Head of caudate nucleus (tissue), 42 donors: ENCODE results near the gene GARS1.
"Not testable (repeated sequence)": the region's sequence is repeated elsewhere in the genome, so short reads cannot be mapped to it uniquely, and the experiment has no call there.

Source experiments
- DNase-seq, 42 donors: peaks; one replicate each; pipeline versions ENCODE4 v3.0.0 to v3.0.0-alpha.2; 2020 to 2021; ENCODE audit warnings: mixed read lengths in 7 of 42
- intact Hi-C: fragments of 100-400 bp; cut with DNase I; formaldehyde crosslinking; loops from one replicate; pipeline ENCODE4 v1.15.0; 2022

GARS1 gene

DNA sequence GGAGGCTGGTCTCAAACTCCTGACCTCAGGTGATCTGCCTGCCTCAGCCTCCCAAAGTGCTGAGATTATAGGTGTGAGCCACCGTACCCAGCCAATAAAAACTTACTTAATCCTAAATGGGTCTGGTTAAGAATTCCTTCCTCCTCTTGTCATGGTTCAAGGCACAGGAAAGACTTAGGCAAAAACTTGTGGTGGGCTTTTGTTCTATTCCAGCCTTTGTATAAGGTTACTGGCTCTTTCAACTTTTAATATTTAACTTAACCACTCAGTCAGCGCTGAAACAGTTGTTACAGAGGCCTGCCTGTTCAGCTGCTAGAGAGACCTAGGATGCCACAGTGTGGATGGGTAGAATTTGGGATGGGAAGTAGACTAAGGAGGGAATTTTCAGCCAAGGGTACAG, 28.1 kb upstream of the GARS1 start:
- intact Hi-C loops, result loop anchor here (5.0 to 10.0 kb wide), 2 partner anchors 62 to 289 kb away; partner anchors contain the start of gene GGCT
- no peak for DNase-seq

DNA sequence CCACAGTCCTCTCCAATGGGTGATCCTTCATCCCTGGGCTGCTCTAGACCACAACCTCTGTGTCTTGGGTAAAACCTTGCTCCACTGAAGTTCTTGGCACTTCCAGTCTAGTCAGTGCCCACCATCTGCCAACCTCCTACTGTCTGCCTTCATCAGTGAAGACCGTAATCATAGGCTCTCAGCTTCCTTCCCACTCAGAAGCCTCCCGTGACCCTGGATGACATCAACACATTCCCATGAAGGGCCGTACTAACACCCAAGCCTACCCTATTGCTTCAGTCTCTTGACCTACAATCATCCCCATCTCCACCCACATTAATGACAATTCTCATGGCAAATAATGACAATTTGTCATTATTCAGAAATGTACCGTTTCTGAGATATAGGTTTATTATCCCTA, 27.6 kb upstream of the GARS1 start:
- intact Hi-C loops, result loop anchor here (5.0 to 10.0 kb wide), 2 partner anchors 62 to 290 kb away; partner anchors contain the start of gene GGCT
- DNase-seq, result no peak

DNA sequence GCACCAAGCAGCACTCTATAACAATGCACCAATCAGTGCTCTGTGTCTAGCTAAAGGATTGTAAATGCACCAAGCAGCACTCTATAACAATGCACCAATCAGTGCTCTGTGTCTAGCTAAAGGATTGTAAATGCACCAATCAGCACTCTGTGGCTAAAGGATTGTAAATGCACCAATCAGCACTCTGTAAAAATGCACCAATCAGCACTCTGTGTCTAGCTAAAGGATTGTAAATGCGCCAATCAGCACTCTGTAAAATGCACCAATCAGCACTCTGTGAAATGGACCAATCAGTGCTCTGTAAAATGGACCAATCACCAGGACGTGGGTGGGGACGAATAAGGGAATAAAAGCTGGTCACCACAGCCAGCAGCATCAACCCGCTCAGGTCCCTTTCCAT, 24.4 kb upstream of the GARS1 start:
- intact Hi-C loops, DNase-seq: not testable (repeated sequence)

- intact Hi-C loops, result no loop called here
- DNase-seq, result no peak
Observed at GRCh38 chr7:30572212-30572841, 22.4 kb upstream of the GARS1 start.

DNA sequence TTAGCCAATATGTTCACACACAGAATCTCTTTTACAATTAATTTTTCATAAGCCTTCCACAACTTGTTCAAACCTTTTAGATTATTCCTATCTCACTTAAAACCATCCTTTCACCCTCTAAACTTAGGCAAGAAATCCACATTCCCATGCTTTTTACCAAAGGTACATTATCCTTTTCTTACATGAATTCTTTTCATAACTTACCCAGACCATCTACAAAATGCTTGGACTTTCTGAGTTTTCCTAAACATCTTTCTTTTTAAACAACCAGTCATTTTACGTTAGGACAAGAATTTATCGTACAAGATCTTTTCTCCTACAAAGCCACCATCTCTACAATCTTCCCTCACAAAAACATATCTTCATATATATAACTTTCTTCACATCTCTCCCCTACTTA, 18.8 kb upstream of the GARS1 start:
- no peak for DNase-seq
- intact Hi-C loops, result no loop called here

- DNase-seq, result no peak
- intact Hi-C loops, result no loop called here
Observed at GRCh38 chr7:30583181-30583580, 11.5 kb upstream of the GARS1 start.

DNA sequence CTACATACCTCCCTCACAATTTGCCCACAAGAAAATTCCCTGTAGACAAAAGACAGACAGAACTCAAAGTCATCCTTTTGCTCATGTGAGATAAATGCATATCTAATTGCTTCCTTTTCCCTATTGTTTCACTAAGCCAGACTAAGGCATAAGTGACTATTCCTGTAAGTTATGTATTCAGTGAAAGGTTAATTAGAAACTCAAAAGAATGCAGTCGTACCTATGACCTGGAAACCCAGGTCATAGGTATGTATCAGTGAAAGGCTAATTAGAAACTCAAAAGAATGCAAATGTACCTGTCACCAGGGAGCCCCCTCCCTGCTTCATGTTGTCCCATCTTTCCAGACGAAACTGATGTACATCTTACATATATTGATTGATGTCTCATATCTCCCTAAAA, 10.3 kb upstream of the GARS1 start:
- no peak for DNase-seq
- intact Hi-C loops, result no loop called here

DNA sequence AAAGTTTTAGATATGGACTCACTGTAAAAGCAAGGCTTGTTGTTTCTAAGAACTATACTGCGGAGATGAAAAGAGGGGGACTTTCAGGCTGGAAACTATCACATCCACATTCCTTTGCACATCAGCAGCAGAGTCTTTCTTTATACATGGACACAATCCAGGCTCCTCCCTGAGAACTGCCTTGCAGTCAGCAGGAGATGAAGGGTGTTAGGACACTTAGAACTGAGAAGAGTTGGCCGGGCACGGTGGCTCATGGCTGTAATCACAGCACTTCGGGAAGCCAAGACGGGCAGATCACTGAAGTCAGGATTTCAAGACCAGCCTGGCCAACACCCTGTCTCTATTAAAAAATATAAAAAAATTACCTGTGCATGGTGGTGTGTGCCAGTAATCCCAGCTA, 9.7 kb upstream of the GARS1 start:
- no peak for DNase-seq
- intact Hi-C loops, result no loop called here

DNA sequence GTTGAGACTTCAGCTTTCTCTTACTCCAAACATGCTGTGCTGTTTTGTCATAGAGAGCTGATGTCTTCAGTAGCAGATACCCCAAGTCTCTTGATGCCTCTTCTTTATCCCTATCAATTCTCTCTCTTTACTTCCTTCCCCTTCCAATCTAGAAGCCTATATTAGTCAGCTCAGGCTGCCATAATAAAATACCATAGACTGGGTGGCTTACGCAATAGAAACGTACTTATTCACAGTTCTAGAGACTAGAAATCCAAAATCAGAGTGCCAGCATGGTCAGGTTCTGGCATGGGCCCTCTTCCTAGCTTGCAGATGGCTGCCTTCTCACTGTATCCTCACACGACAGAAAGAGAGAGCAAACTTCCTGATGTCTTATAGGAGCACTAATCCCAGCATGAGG, 9.0 kb upstream of the GARS1 start:
- DNase-seq, result no peak
- intact Hi-C loops, result no loop called here

GRCh38 chr7:30587547-30587946, 7.1 kb upstream of the GARS1 start:
- intact Hi-C loops, DNase-seq: not testable (repeated sequence)

DNA sequence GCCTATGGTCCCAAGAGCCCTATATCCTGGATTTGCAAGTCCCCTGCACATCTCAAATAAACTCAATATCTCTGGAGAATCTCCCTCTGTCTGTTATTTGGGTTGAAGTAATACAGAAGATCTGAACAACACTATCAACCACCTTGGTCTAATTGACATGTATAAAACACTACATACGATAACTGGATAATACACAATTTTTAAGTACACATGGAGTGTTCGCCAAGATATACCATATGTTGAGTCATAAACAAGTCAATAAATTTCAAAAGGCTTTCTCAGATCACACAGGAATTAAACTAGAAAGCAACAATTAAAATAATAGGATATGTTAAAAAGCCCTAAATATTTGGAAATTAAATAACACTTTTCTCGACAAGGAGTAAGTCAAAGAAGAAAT, 5.6 kb upstream of the GARS1 start:
- intact Hi-C loops, result no loop called here

DNA sequence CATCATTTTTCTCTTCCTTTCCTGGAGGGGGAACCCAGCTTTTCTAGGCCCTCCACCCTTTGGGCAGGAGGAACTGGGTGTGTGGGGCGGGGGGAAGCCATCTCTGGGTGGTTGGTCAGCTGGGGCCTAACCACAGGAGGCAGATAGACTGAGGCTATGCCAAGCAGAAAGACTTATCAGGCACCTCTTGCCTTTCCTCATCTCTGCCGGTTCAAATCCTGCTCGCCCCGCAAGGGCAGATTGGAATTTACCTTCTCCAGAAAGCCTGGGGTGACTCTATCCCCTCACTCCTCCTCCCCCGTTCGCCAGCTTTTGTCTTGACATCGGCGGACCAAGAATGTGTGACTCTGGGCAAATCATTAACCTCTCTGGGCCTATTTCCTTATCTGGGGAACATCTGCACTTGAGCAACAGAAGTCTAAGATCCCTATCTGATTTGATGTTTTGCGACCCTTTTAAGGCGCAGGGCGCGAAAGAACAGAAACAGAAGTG, 584 bp upstream of the GARS1 start:
- intact Hi-C loops, result no loop called here
- DNase-seq, result peak in 38 of 42 donors; percentile 7 to 60 (median 29)

More for the DNA sequence above, 5.6 kb upstream of the GARS1 start:
- DNase-seq, result no peak

GRCh38 chr7:30595436-30596013, 847 bp downstream of the GARS1 start:
- DNase-seq, result peak in 1 of 42 donors; percentile 8
- intact Hi-C loops, result no loop called here

- peak in 1 of 42 donors; percentile 11 for DNase-seq
- intact Hi-C loops, result no loop called here
Observed at GRCh38 chr7:30596014-30596641, 1.4 kb downstream of the GARS1 start.

DNA sequence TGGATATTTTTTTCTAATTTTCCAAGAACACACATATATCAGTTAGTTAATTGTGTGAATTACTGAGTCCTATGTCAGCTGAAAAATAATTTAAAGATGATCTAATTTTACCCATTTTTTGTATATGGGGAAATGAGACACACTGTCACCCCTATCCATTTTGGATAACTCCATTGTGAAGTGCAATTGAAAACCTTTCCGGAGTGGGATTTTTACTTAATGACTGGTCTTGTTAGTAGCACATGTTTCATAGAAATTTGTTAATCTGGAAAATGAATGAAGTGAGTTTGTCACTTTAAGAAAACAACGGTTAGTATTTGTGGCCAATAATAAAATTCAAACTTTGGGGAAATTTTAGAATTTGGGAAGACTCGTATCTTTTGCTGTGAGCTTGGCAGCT, 2.0 kb downstream of the GARS1 start:
- no peak for DNase-seq
- intact Hi-C loops, result no loop called here

- DNase-seq, result no peak
- intact Hi-C loops, result no loop called here
Observed at GRCh38 chr7:30598121-30598876, 3.6 kb downstream of the GARS1 start.

DNA sequence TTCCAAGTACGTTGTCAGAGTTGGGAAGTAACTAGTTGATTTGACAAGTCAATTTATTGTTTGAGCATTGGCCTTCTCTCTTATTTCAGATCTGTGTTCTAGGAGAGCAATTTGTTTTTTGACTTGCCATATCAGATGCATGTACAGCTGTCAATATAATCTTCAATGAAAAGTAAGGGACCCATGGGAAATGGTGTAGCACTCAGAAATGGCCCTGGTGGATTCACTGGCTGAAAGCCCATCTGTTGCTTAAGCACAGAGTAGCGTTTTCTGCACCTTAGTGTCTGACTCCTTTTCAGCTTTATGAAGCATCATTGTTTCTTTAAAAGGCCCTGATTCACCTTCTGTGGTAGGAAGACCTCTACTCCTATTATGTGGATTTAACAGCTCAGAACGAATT, 10.2 kb downstream of the GARS1 start:
- DNase-seq, result no peak
- intact Hi-C loops, result no loop called here

DNA sequence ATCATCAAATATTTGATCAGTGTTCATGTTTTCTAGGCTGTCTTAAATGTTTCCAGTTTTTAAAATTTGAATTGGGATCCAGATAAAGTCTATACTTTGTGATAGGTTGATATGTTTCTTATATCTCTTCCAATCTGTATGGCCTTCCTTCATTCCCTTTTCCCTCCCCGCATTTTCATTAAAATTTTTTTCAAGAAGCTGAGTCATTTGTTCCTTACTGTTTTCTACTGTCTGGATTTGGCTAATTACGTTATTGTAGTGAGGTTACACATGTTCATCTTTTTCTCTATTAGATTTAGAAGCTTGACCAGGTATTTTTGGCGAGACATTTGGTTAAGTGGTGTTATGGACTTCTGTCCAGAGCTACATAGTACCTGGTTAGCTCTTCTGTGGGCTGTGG, 11.2 kb downstream of the GARS1 start:
- intact Hi-C loops, result no loop called here
- no peak for DNase-seq

DNA sequence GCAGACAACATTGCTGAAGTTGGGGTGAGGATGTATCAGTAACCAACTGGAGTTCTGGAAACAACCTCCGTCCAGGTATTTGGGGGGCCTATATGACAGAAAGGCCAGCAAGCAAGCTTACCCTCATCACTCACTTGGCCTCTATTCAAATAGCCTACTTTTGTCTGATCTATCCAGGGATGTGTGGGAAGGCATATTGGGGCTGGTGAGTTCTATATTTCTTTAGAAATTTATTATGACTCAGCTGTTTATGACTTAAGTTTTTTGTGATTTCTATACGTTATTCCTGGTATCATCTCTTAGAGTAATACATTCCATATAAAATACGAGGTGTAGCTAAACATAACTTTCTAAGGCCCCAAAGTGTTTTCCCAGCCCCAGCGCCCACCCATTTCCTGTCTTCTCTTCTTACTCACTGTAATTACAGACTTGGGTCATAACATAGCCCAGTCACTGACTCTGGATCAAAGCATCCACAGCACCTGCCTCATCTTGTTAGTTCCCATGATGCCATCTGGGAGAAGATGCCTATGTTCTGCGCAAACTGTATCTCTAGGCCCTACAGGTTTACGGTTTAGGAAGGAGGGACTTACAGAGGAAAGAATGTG, 18.1 kb downstream of the GARS1 start:
- intact Hi-C loops, result no loop called here

More for the DNA sequence above, 18.1 kb downstream of the GARS1 start:
- DNase-seq, result no peak
